ENCODE results near the gene DAPK3.
"Not testable (repeated sequence)": the region's sequence is repeated elsewhere in the genome, so short reads cannot be mapped to it uniquely, and the experiment has no call there.

DNA sequence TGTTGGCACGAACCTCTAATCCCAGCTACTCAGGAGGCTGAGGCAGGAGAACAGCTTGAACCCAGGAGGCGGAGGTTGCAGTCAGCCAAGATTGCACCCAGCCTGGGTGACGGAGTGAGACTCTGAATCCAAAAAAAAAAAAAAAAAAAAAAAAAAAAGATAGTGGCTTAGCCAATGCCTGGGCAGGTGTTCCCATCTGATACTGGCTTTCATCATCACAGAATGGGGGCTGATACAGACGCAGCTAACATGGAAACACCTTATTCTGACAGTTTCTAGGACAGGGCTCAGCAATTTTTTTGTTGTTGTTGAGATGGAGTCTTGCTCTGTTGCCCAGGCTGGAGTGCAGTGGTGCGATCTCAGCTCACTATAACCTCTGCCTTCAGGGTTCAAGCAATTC lies 29.9 kb upstream of the DAPK3 start:
- TF ChIP-seq, protein P1, sequence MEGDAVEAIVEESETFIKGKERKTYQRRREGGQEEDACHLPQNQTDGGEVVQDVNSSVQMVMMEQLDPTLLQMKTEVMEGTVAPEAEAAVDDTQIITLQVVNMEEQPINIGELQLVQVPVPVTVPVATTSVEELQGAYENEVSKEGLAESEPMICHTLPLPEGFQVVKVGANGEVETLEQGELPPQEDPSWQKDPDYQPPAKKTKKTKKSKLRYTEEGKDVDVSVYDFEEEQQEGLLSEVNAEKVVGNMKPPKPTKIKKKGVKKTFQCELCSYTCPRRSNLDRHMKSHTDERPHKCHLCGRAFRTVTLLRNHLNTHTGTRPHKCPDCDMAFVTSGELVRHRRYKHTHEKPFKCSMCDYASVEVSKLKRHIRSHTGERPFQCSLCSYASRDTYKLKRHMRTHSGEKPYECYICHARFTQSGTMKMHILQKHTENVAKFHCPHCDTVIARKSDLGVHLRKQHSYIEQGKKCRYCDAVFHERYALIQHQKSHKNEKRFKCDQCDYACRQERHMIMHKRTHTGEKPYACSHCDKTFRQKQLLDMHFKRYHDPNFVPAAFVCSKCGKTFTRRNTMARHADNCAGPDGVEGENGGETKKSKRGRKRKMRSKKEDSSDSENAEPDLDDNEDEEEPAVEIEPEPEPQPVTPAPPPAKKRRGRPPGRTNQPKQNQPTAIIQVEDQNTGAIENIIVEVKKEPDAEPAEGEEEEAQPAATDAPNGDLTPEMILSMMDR (IDR thresholded peaks at IDR 0.05) = not testable (repeated sequence)
- TF ChIP-seq POLR2AphosphoS5, POLR2A, EP300 (IDR thresholded peaks at IDR 0.05): not testable (repeated sequence)

All from gastroesophageal sphincter (tissue), 3 donors.